OCI-LY7 (cell line): Measurements from ENCODE around the gene GAL.

Experiments used
- CTCF ChIP-seq: fragments of 200-600 bp; sonication (generic); conservative IDR thresholded peaks from 2 replicates; pipeline ENCODE4 v1.5.1; 2014; ENCODE audit warnings: mild to moderate bottlenecking, antibody characterized with exemption, low read length, moderate library complexity, mixed read lengths
- EZH2phosphoT487 ChIP-seq: fragments of 200-600 bp; sonication (generic); IDR thresholded peaks from 2 replicates; pipeline ENCODE4 v1.6.1; 2018; ENCODE audit warnings: low read depth, borderline replicate concordance, mild to moderate bottlenecking, mixed run types, antibody characterized with exemption, low read length, moderate library complexity, mixed read lengths

- TF ChIP-seq CTCF = no peak
- TF ChIP-seq EZH2phosphoT487 = no peak
These were observed 20.5 kb downstream of the GAL start for GRCh38 chr11:68704887-68705286.
